ENCODE results near the gene NKTR.

DNA sequence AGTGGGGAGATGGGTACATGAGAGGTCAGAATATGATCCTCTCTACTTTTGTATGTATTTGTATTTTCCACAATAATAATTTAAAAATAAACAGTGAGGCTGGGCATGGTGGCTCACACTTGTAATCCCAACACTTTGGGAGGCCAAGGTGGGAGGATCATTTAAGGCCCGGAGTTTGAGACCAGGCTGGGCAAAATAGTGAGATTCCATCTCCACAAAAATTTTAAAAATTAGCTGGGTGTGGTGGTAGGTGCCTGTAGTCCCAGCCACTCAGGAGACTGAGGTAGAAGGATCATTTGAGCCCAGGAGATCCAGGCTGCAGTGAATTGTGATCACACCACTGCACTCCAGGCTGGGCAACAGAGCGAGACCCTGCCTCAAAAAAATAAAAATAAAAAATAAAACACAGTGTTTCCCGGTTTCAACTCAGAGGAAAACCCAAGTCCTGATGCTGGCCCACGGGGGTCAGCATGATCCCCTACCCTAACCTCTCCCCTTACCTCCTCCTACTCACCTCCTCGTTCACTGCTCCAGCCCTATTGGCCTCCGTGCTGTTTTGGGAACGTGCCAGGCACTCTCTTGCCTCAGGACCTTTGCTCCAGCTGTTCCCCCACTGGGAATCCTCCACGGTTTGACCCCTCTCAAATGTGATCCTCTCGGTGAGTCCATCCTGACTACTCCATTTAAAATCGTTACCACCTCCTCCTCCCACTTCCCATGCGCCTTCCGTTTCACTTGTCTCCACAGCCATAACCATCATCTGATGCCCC is 82.0 kb downstream of the NKTR start:
- TF ChIP-seq, protein P1, sequence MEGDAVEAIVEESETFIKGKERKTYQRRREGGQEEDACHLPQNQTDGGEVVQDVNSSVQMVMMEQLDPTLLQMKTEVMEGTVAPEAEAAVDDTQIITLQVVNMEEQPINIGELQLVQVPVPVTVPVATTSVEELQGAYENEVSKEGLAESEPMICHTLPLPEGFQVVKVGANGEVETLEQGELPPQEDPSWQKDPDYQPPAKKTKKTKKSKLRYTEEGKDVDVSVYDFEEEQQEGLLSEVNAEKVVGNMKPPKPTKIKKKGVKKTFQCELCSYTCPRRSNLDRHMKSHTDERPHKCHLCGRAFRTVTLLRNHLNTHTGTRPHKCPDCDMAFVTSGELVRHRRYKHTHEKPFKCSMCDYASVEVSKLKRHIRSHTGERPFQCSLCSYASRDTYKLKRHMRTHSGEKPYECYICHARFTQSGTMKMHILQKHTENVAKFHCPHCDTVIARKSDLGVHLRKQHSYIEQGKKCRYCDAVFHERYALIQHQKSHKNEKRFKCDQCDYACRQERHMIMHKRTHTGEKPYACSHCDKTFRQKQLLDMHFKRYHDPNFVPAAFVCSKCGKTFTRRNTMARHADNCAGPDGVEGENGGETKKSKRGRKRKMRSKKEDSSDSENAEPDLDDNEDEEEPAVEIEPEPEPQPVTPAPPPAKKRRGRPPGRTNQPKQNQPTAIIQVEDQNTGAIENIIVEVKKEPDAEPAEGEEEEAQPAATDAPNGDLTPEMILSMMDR (optimal IDR thresholded peaks at IDR 0.05 in 1 of 3, IDR thresholded peaks at IDR 0.05 in 1 of 3, conservative IDR thresholded peaks at IDR 0.05 in 1 of 3; ENCODE audit: extremely low read depth in 1 of 3, insufficient read depth in 2 of 3, low read length in 3 of 3), result no peak
- TF ChIP-seq EZH2 (IDR thresholded peaks at IDR 0.05; ENCODE audit: low read length), result no peak

Data from keratinocyte (primary cell).